ENCODE results near the gene PPP1R36.

PPP1R36 gene

DNA sequence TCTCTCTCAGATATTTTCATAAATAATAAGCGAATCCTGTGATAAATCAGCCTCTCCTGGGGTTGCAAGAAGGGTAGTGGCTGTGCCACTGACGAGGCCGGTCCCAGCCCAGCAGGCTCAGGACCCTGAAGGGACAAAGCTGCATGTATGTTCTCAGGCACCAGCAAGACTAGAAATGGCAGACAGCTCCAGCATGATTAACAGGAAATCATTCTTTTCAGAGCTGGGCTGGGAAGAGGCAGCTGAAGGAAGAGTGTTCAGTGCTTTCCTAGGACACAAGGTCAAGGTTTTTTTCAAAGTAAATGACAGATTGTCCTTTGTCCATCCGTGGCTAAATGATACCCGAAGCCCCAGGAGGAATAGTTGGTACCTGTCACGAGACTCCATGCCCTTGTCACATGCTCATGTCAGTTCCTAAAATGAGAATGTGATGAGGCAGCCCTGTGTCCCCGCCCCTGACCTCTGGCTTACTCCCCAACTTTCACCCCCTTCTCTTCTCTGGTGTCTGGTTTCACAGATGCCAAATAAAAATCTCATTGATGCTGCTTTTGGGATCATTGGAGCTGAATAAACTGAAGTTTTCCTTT lies 65.1 kb downstream of the PPP1R36 start:
- no peak for TF ChIP-seq SIN3A (IDR thresholded peaks at IDR 0.05; ENCODE audit: borderline replicate concordance, insufficient read depth, low read length)
- TF ChIP-seq TAF1 (IDR thresholded peaks at IDR 0.05; ENCODE audit: borderline replicate concordance, insufficient read depth, low read length): no peak
- no peak for TF ChIP-seq POLR2AphosphoS5 (IDR thresholded peaks at IDR 0.05; ENCODE audit: low read depth, low read length)
- no peak for TF ChIP-seq FOXP2 (optimal IDR thresholded peaks at IDR 0.05; ENCODE audit: borderline replicate concordance, extremely low read depth, extremely low read length, insufficient read depth)
- TF ChIP-seq, protein P1, sequence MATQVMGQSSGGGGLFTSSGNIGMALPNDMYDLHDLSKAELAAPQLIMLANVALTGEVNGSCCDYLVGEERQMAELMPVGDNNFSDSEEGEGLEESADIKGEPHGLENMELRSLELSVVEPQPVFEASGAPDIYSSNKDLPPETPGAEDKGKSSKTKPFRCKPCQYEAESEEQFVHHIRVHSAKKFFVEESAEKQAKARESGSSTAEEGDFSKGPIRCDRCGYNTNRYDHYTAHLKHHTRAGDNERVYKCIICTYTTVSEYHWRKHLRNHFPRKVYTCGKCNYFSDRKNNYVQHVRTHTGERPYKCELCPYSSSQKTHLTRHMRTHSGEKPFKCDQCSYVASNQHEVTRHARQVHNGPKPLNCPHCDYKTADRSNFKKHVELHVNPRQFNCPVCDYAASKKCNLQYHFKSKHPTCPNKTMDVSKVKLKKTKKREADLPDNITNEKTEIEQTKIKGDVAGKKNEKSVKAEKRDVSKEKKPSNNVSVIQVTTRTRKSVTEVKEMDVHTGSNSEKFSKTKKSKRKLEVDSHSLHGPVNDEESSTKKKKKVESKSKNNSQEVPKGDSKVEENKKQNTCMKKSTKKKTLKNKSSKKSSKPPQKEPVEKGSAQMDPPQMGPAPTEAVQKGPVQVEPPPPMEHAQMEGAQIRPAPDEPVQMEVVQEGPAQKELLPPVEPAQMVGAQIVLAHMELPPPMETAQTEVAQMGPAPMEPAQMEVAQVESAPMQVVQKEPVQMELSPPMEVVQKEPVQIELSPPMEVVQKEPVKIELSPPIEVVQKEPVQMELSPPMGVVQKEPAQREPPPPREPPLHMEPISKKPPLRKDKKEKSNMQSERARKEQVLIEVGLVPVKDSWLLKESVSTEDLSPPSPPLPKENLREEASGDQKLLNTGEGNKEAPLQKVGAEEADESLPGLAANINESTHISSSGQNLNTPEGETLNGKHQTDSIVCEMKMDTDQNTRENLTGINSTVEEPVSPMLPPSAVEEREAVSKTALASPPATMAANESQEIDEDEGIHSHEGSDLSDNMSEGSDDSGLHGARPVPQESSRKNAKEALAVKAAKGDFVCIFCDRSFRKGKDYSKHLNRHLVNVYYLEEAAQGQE (IDR thresholded peaks at IDR 0.05; ENCODE audit: insufficient read depth in 1 of 2, low read depth in 2 of 2, low read length in 2 of 2): no peak

- TF ChIP-seq, protein P1 (IDR thresholded peaks at IDR 0.05; ENCODE audit: insufficient read depth in 1 of 2, low read depth in 2 of 2, low read length in 2 of 2): no peak
- TF ChIP-seq TAF1 (IDR thresholded peaks at IDR 0.05; ENCODE audit: borderline replicate concordance, insufficient read depth, low read length) (no peak), FOXP2 (optimal IDR thresholded peaks at IDR 0.05; ENCODE audit: borderline replicate concordance, extremely low read depth, extremely low read length, insufficient read depth) (no peak), POLR2AphosphoS5 (IDR thresholded peaks at IDR 0.05; ENCODE audit: low read depth, low read length) (no peak), SIN3A (IDR thresholded peaks at IDR 0.05; ENCODE audit: borderline replicate concordance, insufficient read depth, low read length) (no peak)
These were observed 71.1 kb downstream of the PPP1R36 start for GRCh38 chr14:64620910-64621309.

- TF ChIP-seq FOXP2 (optimal IDR thresholded peaks at IDR 0.05; ENCODE audit: borderline replicate concordance, extremely low read depth, extremely low read length, insufficient read depth) (no peak), POLR2AphosphoS5 (IDR thresholded peaks at IDR 0.05; ENCODE audit: low read depth, low read length) (no peak), TAF1 (IDR thresholded peaks at IDR 0.05; ENCODE audit: borderline replicate concordance, insufficient read depth, low read length) (no peak), SIN3A (IDR thresholded peaks at IDR 0.05; ENCODE audit: borderline replicate concordance, insufficient read depth, low read length) (no peak)
- TF ChIP-seq, protein P1 (IDR thresholded peaks at IDR 0.05; ENCODE audit: insufficient read depth in 1 of 2, low read depth in 2 of 2, low read length in 2 of 2): no peak
These were observed 73.9 kb downstream of the PPP1R36 start for GRCh38 chr14:64623554-64624165.

DNA sequence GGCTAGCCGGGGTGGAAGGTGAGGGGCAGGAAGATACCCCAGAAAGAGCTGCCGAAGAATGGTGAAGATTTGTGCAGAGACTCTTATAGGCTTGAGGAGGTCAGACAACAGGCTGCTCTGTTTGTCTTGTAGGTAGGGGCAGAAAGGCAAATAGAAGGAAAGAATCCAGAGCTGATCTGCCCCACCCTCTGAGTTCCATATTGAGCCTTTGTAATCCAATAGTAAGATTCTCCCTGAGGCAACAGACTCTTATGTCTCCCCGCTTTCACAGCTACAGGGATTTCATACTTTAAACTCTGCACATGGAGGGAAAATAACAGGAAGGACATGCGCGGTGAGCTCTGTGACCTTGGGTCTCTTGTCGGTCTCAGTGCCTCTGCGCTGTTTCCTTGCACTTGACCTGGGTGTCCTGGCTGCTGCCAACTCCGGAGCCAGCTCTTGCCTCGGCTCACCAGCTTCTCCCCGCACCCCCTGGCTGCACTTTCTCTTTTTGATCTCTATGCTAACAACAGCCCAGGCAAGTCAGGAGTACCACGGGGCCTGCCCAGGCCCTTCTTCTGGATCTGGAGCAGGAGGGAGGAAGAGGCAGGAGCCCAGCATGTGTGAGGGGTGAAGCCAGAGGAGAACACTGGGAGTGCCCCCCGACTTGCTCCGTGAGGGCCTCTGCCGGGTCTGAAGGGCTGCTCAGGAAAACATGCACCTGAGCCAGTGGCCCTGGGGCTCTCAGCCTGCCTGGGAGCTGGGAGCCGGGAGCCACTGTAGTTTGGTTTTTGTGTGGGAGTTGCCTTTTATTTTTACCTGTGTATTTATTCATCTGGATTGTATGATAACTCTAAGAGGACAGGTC lies 75.8 kb downstream of the PPP1R36 start:
- TF ChIP-seq TAF1 (IDR thresholded peaks at IDR 0.05; ENCODE audit: borderline replicate concordance, insufficient read depth, low read length) (no peak), POLR2AphosphoS5 (IDR thresholded peaks at IDR 0.05; ENCODE audit: low read depth, low read length) (no peak), FOXP2 (optimal IDR thresholded peaks at IDR 0.05; ENCODE audit: borderline replicate concordance, extremely low read depth, extremely low read length, insufficient read depth) (no peak), SIN3A (IDR thresholded peaks at IDR 0.05; ENCODE audit: borderline replicate concordance, insufficient read depth, low read length) (no peak)
- TF ChIP-seq, protein P1 (IDR thresholded peaks at IDR 0.05; ENCODE audit: insufficient read depth in 1 of 2, low read depth in 2 of 2, low read length in 2 of 2): no peak
